HS-5 (cell line): Measurements from ENCODE around the gene TMEM135.
"Not testable (repeated sequence)": the region's sequence is repeated elsewhere in the genome, so short reads cannot be mapped to it uniquely, and the experiment has no call there.

Source experiments
- DNase-seq: peaks from one replicate; pipeline ENCODE4 v3.0.0-alpha.2; 2012; ENCODE audit warnings: low read depth

TMEM135 gene

GRCh38 chr11:87037450-87038234, at the start of gene TMEM135:
Gene TMEM135, plus strand, starts transcription at chr11:87037934. Its CDS starts 112 bp downstream, at chr11:87038046.
- peak; percentile 75 for DNase-seq

GRCh38 chr11:86988351-86988881, 49.3 kb upstream of the TMEM135 start:
- no peak for DNase-seq

- no peak for DNase-seq
Observed at GRCh38 chr11:86990031-86990430, 47.7 kb upstream of the TMEM135 start.

- no peak for DNase-seq
Observed at GRCh38 chr11:86990515-86990914, 47.2 kb upstream of the TMEM135 start.

GRCh38 chr11:86991341-86991740, 46.4 kb upstream of the TMEM135 start:
- DNase-seq = no peak

- not testable (repeated sequence) for DNase-seq
Observed at GRCh38 chr11:86992340-86992739, 45.4 kb upstream of the TMEM135 start.

GRCh38 chr11:86993031-86993430, 44.7 kb upstream of the TMEM135 start:
- DNase-seq = no peak

GRCh38 chr11:86996953-86997570, 40.7 kb upstream of the TMEM135 start:
- DNase-seq = no peak

GRCh38 chr11:86999388-86999787, 38.3 kb upstream of the TMEM135 start:
- DNase-seq = no peak

- DNase-seq = no peak
Observed at GRCh38 chr11:86999859-87000753, 37.6 kb upstream of the TMEM135 start.

GRCh38 chr11:87002918-87003317, 34.8 kb upstream of the TMEM135 start:
- no peak for DNase-seq

- not testable (repeated sequence) for DNase-seq
Observed at GRCh38 chr11:87004281-87004680, 33.5 kb upstream of the TMEM135 start.

GRCh38 chr11:87005569-87005921, 32.2 kb upstream of the TMEM135 start:
- no peak for DNase-seq

- no peak for DNase-seq
Observed at GRCh38 chr11:87006035-87006434, 31.7 kb upstream of the TMEM135 start.

- no peak for DNase-seq
Observed at GRCh38 chr11:87007963-87008362, 29.8 kb upstream of the TMEM135 start.

GRCh38 chr11:87012089-87012488, 25.6 kb upstream of the TMEM135 start:
- no peak for DNase-seq

- no peak for DNase-seq
Observed at GRCh38 chr11:87012673-87013072, 25.1 kb upstream of the TMEM135 start.

- DNase-seq = no peak
Observed at GRCh38 chr11:87013912-87014825, 23.6 kb upstream of the TMEM135 start.

GRCh38 chr11:87015645-87016044, 22.1 kb upstream of the TMEM135 start:
- no peak for DNase-seq

- no peak for DNase-seq
Observed at GRCh38 chr11:87019613-87020271, 18.0 kb upstream of the TMEM135 start.

GRCh38 chr11:87020336-87020735, 17.4 kb upstream of the TMEM135 start:
- no peak for DNase-seq
